NCI-H345 (cell line): Measurements from ENCODE around the gene CYP27A1.

ENCODE experiments used
- DNase-seq: peaks from one replicate; lab custom pipeline; 2025; lab: John Stamatoyannopoulos, UW

The CYP27A1 gene

DNA sequence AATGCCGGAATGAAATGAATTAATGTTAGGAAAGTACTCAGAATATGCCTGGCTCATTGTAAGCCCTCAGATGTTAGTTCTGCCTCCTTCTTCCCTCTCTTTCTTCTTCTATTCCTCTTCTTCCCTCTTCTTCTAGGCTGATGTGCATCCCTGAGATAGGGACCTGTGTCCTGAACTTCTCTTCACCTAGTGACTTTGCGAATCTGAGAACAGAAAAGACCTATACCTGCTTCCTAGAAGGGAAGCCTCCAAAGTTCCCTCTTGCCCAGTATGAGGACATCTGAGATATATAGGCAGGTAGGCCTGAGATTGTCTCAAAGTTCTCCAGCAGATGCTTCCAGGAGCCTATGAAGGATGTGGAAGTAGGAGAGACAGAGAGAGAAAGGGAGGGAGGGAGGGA is 8.1 kb upstream of the CYP27A1 start:
- no peak for DNase-seq

DNA sequence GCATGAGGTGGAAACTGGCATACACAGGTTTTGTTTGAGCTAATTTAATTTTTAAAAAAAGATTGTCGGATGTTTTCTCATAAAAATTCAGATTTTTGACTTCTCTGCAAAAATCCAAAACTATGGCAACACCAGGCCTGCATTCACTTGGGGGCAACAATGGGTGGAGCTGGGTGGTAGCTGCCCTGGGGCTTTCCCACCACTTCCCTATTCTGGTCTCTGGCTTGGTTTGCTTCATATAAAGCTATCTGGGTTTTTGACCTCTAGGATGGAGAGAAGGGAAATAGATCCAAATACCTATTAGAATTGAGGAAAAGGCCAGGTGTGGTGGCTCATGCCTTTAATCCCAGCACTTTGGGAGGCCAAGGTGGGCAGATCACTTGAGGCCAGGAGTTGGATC is 5.5 kb upstream of the CYP27A1 start:
- DNase-seq: no peak

DNA sequence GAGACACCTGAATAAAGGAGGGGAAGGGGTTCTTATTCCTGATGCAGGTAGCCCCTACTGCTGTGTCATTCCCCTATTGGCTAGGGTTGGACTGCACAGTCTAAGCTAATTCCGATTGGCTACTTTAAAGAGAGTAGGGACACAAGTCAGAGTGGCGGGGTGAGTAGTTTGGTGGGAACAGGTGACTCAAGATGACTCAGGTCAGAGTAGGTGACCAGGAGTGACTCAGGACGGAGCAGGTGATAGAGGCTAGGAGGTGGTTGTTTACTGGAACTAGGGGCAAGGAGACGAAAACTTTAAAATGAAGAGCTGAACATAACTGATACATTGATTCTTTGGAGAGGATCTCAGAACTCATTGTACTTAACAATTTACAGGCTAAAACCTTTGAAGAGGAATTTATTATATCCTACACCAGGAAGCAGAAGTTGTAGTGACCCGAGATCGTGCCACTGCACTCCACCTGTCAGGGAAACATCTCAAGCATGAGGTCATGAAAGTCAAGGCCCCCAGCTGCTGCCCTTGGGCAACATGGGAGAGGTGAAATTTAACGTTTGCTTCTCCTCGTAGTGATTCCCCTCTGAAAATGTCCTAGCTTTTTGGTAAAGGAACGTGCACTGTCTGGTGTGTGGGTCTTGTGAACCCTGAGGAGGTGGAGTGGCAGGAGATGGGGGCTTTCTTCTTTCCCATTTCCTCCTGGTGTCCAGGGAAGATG is 4.5 kb upstream of the CYP27A1 start:
- DNase-seq: no peak

DNA sequence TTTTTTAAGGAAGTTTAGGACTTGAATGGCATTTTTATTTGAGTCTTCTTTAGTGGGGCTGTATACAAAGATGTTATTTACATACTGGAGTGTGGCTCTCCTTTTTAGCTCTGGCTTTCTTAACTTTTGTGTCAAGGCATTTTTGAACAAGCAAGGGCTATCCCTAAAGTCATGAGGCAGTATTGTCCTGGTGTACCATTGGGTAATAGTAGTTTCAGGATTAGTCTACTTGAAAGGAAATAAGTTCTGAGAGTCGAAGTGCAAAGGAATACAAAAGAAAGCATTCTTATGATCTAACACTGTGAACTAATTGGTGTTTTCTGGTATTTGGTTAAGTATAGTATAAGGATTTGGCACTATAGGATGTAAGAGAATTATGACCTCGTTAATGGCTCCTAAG is 1.9 kb upstream of the CYP27A1 start:
- no peak for DNase-seq

DNA sequence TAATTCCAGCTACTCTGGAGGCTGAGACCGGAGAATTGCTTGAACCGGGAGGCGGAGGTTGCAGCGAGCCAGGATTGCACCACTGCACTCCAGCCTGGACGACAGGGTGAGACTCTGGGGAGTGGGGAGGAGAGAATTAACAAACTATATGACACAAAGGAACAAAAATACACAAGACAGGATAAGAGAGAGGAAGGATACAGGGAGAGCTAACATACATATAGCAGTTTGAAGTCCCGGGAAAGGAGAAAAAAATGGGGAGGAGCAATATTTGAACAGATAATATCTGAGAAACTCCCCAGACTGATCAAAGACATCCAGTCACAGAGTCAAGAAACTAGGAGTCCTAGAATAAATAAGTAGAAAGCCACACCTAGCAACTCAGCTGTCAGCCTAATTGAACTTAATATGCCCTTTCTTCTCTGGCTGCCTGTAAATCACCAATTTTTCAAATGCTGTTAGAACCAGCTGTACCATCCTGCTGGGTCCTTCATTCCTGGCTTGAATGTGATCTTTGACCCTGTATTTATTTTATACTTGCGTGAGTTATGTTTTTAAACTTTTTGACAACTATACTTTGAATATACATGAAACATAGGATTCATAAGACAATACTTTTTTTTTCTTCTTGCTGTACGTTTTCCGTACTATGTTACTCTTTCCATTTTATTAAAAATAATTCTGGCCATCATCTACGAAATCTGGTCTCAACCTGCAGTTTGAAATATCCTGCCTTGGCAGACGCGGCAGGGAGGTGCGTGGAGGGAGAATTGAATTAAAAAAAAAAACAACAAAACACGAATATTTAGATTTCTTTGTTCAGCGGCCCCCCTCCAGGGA is 876 bp upstream of the CYP27A1 start:
- no peak for DNase-seq

DNA sequence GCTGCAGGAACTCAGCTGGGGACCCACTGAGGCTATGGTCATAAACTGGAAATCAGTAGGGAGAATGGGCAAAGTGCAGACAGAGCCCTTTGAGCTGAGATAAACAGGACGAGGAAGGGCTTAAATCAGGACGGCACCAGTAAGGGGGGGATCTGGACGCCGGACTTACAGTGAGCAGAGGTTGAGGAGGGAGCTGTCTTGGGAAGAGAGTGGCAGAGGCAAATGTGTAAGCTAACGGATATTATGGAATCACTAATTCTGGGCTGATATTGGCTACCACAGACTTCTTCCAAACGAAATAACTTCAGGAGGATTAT is 539 bp downstream of the CYP27A1 start:
- no peak for DNase-seq

DNA sequence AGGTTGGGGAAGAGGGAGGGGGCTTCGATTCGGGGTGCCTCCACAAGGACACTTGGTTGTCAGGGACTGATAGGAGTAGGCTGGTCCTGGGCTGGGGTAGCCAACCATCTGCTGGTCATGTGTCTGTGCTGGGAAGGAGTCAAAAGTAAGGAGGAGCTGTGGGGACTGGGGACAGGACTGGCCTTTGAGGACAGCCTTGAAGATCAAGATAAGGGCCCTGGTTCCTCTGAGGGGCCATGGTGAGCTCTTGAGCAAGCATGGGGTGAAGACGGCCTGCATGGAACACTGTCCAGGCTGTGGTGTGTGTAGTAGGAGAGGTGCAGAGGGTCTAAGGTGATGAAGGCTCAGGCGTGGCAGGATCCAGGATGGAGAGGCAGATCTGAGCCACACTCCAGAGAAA is 1.7 kb downstream of the CYP27A1 start:
- DNase-seq: no peak

DNA sequence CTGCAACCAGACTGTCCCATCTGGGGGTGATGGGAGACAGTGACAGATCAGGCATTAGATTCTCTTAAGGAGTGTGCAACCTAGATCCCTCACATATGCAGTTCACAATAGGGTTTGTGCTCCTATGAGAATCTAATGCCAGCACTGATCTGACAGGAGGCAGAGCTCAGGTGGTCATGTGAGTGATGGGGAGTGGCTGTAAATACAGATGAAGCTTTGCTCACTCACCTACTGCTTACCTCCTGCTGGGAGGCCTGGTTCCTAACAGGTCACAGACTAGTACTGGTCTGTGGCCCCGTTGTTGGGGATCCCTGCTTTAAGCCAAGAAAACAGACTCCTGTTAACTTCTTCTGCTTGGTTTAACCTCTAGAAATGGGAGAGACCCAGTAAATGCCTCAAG is 3.2 kb downstream of the CYP27A1 start:
- DNase-seq: no peak

DNA sequence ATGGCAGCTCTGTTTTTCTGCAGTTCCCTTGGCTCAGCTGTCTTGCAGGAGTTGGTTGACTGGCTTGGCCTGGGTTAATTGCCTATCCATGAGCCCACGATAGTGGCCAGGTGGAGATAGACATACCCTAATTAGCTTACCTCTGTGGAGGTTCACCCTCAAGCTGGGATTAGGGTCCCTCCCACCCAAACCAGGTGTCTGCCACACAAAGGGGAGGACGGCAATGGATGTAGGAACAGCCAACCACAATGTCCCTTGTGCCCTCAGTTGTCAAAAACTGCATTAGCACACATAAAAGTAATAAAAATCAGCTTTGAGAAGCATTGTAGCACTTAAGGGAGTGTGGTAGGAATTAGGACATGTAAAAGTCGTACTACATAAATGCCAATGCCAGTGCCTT is 4.2 kb downstream of the CYP27A1 start:
- no peak for DNase-seq

DNA sequence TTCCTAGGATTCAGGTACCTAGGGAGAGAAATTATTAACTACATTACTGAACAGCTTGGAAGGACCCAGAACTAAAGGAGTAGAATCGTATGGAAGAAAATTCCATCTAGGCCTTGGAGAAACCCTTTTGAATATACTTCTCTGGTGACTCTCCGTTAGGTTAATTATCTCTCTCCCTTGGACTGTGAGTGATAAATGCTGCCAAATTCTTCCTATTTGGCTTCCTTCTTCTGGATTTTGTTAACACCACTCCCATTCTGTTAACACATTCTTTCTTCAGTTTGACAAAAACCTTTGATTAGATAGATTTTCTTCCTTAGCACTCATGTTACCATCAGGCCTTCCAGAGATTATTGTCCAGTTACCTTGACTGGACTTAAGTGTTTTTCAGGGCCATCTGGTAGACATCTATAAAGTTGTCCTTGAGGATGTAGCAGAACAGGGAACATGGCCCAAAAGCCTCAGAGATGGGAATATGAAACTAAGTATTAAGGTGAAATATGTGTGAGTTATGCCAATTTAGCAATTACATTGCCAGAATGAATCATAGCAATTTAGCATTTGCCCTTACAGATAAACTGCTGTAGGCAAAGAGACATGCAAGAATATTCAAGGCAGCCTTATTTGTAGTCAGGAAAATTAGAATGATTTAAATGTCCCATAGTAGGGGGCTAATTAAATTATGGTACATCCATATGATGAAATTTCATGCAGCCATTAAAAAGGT is 6.7 kb downstream of the CYP27A1 start:
- DNase-seq: no peak

DNA sequence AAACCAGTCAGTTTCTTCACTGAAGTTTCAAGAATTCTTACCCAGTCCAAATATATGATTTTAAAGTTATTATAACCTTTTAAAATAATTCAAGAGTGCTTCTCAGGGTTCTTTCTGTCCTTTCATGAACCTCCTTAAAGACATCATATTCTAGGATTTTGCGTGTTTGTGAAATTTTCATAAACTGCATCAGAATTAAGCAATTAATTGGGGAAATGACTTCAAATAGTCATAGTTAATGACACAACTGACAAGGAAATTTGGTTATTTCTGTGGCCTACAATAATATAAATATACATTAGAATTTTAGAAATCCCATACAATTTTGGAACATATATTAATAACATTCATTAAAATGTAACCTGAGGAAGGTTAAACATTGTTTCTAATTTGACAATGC is 10.5 kb downstream of the CYP27A1 start:
- no peak for DNase-seq

DNA sequence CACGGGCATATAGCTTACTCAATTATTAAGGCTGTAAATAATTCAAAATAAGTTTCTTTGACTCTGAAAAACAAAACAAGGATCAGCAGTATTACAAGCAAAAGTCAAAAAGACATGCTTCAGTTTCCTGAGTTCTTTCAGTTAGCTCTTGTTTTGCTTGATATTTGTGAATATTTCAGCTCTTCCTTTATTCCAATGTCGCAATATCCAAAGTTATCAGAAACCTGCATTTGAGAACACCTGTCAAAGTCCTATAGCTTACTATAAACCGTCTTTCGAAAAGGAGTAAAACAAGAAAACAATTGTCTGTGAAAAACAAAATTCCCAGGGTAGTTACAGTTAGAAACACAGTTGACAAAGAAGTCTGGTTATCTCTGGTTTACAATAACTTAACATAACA is 14.7 kb downstream of the CYP27A1 start:
- DNase-seq: no peak

DNA sequence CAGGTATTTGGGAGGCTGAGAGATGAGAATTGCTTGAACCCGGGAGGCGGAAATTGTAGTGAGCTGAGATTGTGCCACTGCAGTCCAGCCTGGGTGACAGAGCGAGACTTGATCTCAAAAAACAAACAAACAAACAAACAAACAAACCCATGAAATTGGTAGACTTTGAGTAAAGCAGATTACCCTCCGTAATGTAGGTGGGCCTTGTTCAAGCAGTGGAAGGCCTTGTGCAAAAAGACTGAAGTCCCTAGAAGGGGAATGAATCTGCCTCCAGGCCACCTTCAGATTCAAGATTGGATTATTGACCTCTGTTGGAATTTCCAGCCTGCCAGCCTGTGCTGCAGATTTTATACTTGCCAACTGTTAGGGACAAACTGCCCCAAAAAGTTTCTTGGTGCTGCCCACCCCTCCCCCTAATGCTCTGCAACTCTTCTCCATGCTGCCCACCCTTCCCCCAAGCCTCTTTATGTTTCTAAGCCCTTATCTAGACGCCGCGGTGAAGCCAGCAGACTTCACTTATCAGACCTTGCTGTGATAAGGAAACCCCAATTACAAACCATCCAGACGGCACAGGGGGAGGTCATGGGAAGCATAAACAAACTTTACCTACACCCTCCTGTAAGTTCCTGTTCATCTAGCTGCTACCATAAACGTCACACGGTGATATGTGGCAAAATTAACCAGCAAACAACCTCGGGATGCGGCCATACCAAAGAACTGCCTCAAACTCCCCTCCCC is 17.0 kb downstream of the CYP27A1 start:
- DNase-seq: no peak

DNA sequence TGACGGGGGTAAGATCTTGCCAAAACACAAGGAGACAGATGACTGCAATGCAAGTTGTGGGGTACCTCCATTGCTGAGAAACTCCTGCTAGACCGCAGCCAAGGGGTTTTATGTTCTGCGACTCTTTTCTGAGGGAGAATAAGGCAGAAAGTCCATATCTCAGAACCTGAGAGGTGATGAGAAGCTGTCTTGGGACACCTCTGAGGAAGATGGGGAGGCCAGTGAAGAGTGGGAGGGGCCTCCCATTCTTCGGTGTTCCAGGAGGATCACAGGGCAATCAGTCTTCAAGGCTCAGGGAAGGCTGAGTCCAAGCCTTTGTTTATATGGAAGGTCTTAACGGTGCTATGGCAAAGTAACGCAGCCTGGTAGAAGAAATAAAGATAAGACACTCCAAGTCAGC is 18.0 kb downstream of the CYP27A1 start:
- no peak for DNase-seq

DNA sequence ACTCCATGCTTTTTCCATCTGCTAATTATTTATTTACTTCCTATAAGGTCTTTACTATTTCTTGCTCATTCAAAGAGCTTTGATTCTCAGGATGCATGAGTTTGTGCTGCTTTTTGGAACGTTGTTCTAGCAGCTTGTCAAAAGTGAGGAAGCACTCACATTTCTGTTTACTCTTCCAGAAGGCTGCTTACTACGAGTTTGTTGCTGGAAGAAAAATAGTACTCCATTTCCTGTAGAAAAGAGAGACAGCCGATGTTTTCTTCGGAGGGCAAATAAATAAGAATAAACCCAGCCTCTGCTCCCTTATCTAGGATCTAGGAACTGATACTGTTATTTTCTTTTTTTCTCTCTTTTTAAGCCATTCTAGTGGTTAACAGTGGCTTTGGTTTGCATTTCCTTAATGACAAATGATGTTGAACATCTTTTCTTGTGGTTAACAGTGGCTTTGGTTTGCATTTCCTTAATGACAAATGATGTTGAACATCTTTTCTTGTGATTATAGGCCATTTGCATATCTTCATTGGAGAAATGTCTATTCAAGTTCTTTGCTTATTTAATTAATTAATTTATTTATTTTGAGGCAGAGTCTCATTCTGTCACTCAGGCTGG is 20.5 kb downstream of the CYP27A1 start:
- no peak for DNase-seq

DNA sequence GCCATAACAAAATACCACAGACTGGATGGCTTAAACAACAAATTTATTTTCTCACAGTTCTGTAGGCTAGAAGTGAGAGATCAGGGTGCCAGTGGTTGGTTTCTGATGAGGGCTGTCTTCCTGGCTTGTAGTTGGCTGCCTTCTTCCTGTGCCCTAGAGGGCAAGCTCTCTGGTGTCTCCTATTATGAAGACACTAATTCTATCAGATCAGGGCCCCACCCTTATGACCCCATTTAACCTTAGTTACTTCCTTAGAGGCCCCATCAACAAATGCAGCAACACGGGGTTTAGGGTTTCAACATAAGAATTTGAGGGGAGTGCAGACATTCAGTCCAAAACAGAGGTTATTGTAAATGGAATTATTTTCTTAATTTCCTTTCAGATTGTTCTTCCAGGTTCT is 22.9 kb downstream of the CYP27A1 start:
- no peak for DNase-seq

DNA sequence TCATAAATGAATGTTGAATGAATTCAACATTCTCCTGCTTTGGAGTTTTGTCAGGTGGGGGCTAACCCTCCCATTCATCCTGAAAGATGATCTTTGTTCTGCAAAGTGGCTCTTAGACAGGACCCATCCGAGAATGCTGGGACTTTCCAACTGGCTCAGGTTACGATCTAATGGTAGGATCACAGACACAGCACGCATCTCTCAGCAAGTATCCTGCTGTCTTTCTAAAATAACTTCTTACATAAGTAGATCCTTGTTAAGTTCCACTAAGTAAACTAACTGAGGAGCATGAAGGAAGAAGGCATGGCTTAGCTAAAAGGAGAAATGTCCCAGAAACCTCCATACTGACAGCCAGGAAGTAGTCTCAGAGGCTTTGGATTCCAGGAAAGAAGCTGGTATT is 23.7 kb downstream of the CYP27A1 start:
- no peak for DNase-seq

DNA sequence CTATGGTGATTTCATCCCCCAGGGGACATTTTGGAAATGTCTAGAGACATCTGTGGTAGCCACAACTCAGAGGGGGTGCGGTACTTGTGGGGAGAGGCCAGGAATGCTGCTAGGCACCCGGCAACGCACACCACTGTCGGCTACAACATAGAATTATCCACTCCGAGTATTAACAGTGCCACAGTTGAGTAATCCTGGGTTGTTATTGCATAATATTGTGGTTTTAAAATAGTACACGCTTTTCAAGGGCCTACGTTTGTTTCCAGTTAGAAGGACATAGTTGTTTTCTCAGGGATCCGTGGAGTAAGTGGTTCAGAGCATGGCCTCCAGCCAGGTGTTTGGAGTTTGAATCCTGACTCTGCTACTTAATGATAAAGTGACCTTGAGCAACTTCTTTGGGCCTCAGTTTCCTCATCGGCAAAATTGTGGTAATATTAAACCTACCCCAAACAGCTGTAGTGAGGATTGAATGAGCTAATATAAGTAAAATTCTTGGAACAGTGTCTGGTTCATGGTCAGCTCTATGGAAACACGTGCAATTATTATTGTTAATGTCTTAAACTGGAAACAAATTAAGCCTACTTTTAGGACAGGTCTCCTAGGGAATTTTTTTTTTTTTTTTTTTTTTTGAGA is 24.5 kb downstream of the CYP27A1 start:
- DNase-seq: peak; percentile 12

DNA sequence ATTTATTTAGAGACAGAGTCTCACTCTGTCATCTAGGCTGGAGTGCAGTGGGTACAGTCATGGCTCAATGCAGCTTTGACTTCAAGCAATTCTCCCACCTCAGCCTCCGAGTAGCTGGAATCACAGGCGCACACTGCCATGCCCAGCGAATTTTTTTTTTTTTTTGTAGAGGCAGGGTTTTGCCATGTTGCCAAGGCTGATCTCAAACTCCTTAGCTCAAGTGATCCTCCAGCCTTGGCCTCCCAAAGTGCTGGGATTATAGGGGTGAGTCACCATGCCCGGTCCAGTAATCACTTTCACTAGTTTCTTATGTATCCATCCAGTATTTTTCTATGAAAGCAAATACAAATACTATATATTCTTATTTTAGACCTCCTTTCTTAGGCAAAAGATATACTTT is 25.7 kb downstream of the CYP27A1 start:
- DNase-seq: no peak

DNA sequence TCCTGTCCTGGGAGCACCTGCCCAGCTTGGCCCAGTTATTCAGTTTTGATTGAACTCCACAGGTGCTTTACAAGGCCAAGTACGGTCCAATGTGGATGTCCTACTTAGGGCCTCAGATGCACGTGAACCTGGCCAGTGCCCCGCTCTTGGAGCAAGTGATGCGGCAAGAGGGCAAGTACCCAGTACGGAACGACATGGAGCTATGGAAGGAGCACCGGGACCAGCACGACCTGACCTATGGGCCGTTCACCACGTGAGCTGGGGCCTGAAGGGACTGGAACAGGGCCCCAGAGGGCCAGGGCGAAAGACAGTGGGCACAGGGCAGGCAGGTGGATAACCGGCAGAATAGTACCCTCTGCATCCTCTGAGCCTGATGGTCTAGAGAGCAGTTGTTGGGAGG is 27.6 kb downstream of the CYP27A1 start:
- DNase-seq: no peak

DNA sequence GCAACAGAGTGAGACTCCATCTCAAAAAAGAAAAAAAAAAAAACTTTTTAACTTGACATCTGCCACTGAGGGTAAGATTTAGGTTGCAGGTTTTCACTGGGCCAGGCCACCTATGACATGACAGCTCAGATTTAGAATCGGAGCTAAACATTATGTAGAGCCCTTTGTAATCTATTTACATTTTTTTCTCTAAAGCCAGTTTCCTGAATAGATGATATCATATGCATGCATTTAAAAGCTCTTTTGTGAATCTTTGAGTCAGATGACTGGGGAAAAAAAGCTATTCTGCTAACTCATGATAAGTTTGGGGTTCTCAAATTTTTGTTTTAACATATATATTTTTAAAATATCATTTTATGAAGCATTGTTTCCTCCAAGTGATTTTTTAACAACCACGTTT is 28.3 kb downstream of the CYP27A1 start:
- no peak for DNase-seq

DNA sequence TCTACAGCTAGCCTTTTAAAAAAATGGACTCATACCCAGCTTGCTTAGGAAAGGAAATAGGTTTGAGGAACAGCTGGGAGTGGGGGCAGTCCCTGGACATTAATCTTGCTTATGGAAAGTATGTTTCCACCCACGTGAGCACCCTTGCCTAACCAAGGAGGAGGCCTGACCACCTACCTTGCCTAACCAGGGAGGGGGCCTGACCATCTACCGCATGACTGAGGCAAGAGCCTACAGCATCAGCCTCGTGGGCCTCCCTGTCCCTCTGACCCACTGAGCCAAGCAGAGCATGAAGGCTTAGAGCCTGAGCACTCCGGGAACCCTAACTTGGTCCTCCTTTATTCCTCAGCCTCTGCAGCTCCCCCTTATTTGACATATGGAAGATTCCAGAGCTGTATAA is 29.4 kb downstream of the CYP27A1 start:
- no peak for DNase-seq
